ENCODE results near the gene PIGN. TPM values are rescaled to one million over a fixed set of nuclear protein-coding genes. Genes with fewer than 3 reads are reported as not detected.
A peak's percentile ranks its signal among the peaks of the same experiment; 100 is the strongest.

Gene PIGN
- total RNA-seq, 1 donor from 2014 or later, result 35.4 TPM

DNA sequence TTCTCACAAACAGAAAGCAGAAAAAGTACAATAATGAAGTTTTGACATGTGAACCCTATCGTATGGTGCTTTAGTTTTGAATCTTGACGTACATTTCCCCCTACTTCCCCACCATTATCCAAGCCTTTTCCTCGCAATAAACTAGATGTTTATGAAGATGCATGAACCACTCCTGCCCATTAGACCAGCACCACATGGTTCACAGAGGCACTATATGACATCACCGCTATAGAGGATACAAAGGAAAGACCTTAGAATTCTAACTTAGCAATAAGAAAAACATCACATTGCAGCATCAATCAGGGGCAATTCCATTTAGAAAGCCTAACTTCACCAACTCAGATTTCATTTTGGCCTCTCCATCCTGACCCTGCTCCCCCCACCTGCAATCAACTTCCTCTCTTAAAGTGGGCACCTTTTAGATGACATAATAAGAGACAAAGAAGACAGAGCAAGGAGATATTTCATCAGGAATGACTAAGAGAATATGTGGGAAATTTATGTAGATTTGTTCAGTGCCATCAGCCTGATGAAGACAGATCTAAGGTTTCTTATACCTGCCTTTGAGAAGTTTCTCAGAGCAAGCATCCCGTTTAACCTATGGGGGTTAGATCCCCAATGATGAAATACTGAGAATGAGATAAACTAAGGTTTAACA lies 124.9 kb downstream of the PIGN start:
- peak overlapping the region; percentile 86 for H3K27ac Mint-ChIP-seq
- peaks cover 12% of the 10 kb centered on the region for H3K36me3 Mint-ChIP-seq
- no peak overlapping the region for H3K4me3 Mint-ChIP-seq
- no peaks in the 10 kb centered on the region for H3K27me3 Mint-ChIP-seq (ENCODE audit: low read depth)
- no peak for DNase-seq (ENCODE audit: low spot score in 2 of 2, unreplicated experiment in 2 of 2)
- TF ChIP-seq, protein P1, sequence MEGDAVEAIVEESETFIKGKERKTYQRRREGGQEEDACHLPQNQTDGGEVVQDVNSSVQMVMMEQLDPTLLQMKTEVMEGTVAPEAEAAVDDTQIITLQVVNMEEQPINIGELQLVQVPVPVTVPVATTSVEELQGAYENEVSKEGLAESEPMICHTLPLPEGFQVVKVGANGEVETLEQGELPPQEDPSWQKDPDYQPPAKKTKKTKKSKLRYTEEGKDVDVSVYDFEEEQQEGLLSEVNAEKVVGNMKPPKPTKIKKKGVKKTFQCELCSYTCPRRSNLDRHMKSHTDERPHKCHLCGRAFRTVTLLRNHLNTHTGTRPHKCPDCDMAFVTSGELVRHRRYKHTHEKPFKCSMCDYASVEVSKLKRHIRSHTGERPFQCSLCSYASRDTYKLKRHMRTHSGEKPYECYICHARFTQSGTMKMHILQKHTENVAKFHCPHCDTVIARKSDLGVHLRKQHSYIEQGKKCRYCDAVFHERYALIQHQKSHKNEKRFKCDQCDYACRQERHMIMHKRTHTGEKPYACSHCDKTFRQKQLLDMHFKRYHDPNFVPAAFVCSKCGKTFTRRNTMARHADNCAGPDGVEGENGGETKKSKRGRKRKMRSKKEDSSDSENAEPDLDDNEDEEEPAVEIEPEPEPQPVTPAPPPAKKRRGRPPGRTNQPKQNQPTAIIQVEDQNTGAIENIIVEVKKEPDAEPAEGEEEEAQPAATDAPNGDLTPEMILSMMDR (IDR thresholded peaks at IDR 0.05; ENCODE audit: unreplicated experiment), result no peak
- H3K9me3 Mint-ChIP-seq, result peaks cover 16% of the 10 kb centered on the region
- H3K4me1 Mint-ChIP-seq, result peaks cover 30% of the 10 kb centered on the region

DNA sequence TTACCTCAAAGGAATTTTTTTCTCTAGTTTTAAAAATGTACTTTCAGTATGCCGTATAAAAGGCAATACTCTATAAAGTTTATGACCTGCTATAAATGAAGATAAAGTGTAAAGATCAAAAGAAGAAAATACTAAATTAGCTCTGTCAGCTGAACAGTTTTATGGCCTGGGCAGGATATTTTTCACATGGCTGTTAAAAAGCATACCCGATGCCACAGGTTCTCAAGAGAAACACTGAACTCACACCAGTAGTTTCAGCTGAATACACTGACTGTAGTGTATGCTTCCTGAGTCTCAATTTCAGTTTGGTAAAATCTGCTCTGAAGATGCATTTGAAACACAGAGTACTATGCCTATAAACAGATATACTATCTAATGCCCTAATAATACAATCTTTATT lies 126.0 kb downstream of the PIGN start:
- peaks cover 10% of the 10 kb centered on the region for H3K9me3 Mint-ChIP-seq
- peak overlapping the region; percentile 86 for H3K27ac Mint-ChIP-seq
- H3K4me1 Mint-ChIP-seq, result peaks cover 30% of the 10 kb centered on the region

DNA sequence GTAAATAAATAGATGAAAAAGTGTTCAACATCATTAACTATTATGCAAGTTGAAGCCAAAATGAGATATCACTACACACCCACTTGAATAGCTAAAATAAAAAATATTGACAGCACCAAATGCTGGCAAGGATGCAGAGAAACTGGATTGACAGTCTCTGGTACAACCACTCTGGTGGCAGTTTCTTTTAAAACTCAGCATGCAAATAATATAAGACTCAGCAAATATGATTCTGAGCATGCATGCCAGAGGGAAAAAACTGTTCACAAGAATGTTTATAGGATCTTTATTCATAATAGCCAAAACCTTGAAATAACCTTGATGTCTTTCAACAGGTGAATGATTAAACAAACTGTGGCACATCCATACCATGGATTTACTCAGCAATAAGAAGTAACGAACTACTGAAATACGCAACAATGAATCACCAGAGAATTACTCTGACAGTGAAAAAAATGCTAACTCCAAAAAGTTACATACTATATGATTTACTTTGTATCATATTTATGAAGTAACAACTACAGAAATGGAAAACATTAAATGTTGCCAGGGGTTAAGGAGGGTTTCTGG lies 131.8 kb downstream of the PIGN start:
- TF ChIP-seq, protein P1 (IDR thresholded peaks at IDR 0.05; ENCODE audit: unreplicated experiment), result no peak
- Mint-ChIP-seq H3K9me3 (peaks cover 16% of the 10 kb centered on the region), H3K4me3 (no peak overlapping the region), H3K27me3 (ENCODE audit: low read depth) (no peaks in the 10 kb centered on the region), H3K27ac (no peak overlapping the region), H3K4me1 (peaks cover 2% of the 10 kb centered on the region), H3K36me3 (peaks cover 19% of the 10 kb centered on the region)
- no peak for DNase-seq (ENCODE audit: low spot score in 2 of 2, unreplicated experiment in 2 of 2)

More for the DNA sequence above, 126.0 kb downstream of the PIGN start:
- no peak overlapping the region for H3K4me3 Mint-ChIP-seq
- H3K27me3 Mint-ChIP-seq (ENCODE audit: low read depth), result no peaks in the 10 kb centered on the region
- DNase-seq (ENCODE audit: low spot score in 2 of 2, unreplicated experiment in 2 of 2), result no peak
- TF ChIP-seq, protein P1 (IDR thresholded peaks at IDR 0.05; ENCODE audit: unreplicated experiment), result no peak
- peaks cover 7% of the 10 kb centered on the region for H3K36me3 Mint-ChIP-seq

DNA sequence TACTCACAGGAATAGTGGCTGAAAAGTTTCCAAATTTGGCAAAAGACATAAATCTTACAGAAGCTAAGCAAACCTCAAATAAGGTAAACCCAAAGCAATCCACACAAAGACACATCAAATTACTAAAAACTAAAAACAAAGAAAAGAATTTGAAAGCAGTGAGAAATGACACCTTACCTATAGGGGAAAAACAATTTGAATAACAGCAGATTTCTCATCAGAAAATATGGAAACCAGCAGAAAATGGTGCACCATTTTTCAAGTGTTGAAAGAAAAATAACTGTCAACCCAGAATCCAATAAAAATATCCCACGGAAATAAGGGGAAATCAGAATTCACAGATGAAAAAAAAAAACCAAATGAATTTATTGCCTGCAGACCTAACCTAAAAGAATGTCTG lies 138.6 kb downstream of the PIGN start:
- Mint-ChIP-seq H3K4me3 (no peak overlapping the region), H3K27ac (no peak overlapping the region), H3K36me3 (peaks cover 25% of the 10 kb centered on the region), H3K27me3 (ENCODE audit: low read depth) (no peaks in the 10 kb centered on the region), H3K9me3 (peaks cover 10% of the 10 kb centered on the region), H3K4me1 (peaks cover 5% of the 10 kb centered on the region)
- TF ChIP-seq, protein P1 (IDR thresholded peaks at IDR 0.05; ENCODE audit: unreplicated experiment), result no peak
- no peak for DNase-seq (ENCODE audit: low spot score in 2 of 2, unreplicated experiment in 2 of 2)

DNA sequence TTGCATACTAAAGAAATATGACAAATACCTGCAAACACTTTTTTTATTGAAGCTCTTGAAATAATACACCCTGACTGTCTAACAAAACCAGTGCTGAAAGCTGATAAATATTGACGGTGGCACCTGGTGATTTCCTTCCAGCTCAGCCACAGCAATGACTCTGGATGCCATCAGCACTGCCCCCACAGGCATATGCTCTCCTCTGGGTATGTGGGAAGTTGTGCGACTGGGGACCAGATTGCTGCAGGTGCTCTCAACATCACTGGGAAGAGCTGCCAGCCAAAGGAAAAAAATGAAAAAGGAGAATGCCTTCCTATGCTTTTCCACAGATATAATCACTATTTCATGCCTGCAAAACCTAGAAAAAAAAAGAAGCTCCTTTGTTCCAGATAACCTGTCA lies 141.5 kb downstream of the PIGN start:
- Mint-ChIP-seq H3K36me3 (peaks cover 19% of the 10 kb centered on the region), H3K4me3 (no peak overlapping the region), H3K4me1 (peaks cover 5% of the 10 kb centered on the region), H3K27me3 (ENCODE audit: low read depth) (no peaks in the 10 kb centered on the region), H3K9me3 (peaks cover 10% of the 10 kb centered on the region), H3K27ac (no peak overlapping the region)
- TF ChIP-seq, protein P1 (IDR thresholded peaks at IDR 0.05; ENCODE audit: unreplicated experiment), result no peak
- no peak for DNase-seq (ENCODE audit: low spot score in 2 of 2, unreplicated experiment in 2 of 2)
